GM21360 (cell line): ENCODE measurements around the gene TRAPPC10.
A peak's percentile ranks its signal among the peaks of the same experiment; 100 is the strongest.

Experiments used
- ATAC-seq: cut with Tn5 transposase; IDR thresholded peaks from one replicate; pipeline ENCODE4 v1.9.1; 2021; ENCODE audit warnings: mild to moderate bottlenecking, moderate library complexity; ENCODE audit not compliant: unreplicated experiment

TRAPPC10 gene, protein sequence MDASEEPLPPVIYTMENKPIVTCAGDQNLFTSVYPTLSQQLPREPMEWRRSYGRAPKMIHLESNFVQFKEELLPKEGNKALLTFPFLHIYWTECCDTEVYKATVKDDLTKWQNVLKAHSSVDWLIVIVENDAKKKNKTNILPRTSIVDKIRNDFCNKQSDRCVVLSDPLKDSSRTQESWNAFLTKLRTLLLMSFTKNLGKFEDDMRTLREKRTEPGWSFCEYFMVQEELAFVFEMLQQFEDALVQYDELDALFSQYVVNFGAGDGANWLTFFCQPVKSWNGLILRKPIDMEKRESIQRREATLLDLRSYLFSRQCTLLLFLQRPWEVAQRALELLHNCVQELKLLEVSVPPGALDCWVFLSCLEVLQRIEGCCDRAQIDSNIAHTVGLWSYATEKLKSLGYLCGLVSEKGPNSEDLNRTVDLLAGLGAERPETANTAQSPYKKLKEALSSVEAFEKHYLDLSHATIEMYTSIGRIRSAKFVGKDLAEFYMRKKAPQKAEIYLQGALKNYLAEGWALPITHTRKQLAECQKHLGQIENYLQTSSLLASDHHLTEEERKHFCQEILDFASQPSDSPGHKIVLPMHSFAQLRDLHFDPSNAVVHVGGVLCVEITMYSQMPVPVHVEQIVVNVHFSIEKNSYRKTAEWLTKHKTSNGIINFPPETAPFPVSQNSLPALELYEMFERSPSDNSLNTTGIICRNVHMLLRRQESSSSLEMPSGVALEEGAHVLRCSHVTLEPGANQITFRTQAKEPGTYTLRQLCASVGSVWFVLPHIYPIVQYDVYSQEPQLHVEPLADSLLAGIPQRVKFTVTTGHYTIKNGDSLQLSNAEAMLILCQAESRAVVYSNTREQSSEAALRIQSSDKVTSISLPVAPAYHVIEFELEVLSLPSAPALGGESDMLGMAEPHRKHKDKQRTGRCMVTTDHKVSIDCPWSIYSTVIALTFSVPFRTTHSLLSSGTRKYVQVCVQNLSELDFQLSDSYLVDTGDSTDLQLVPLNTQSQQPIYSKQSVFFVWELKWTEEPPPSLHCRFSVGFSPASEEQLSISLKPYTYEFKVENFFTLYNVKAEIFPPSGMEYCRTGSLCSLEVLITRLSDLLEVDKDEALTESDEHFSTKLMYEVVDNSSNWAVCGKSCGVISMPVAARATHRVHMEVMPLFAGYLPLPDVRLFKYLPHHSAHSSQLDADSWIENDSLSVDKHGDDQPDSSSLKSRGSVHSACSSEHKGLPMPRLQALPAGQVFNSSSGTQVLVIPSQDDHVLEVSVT

DNA sequence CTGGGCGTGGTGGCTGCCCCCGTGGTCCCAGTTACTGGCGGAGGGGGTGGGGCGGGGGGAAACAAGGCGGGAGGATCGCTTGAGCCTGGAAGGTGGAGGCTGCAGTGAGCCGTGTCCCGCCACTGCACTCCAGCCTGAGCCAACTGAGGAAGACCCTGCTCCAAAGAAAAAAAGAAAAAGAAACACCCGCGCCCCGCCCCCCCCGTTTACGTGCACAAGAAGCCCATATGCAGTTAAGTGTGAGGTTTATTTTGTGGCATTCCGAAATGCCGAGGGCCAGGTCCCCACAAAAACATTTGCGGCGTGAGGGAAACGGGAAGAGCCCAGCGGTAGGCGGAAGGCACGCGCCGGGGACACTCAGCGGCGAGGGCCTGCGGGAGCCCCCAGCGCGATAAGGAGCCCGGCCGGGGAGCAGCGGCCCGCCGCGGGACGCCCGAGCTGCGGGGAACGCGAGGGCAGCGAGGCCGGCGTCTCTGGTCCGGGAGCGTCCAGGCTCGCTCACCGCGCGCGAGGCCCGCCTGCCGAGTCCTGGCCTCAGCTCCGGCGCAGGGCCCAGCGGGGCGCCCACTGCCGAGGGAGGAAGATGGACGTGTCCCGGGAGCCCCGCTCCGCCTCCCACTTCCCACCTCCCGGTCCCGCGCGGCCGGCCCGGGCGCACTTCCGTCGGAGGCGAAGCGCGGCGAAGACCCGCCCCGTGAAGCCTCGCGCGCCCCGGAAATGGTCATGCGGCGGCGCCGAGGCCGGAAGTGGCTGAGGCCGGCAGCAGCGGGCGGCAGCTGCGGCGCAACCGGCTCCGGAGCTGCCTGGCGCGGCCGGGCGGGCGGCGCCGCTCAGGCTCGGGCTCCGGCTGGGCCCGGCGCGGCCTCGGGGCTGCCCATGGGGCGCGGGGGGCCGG lies at the start of gene TRAPPC10:
Gene TRAPPC10, plus strand, starts transcription at position 731 of the 895 bp plus-strand sequence. CDS start 185 bp downstream, outside the sequence.
- ATAC-seq = peak; percentile 67

DNA sequence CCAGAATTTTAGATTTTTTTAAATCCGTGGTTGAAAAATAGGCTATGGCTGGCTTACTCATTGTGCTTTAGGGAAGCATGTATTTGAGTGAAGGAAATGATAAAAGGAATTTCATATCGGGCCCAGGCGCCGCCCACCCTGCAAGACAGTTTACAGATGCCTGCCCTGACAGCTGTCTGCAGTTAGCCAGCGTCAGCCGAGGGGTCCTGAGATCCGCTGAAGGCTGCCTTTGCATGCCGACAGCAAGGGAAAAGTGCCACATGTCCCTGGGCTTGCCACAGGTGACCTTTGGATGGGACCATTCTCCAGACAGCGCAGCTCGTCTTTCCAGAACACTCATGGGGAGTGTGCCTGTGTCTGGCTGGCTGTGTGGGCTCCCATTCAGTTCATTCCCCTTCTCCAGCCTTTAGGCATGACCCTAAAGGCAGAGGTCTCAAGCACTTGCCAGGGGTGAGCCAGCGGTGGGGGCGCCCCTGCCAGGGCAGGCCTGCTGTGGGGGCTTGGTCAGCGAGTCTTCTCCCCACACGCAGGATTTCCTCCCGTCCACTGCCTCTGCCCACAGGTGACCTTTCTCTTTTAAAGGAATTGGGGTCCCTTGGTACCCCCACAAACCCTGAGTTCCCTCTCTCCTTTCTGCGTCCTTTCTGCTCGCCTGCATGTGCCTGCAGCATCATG lies 46.1 kb upstream of the TRAPPC10 start:
- no peak for ATAC-seq

DNA sequence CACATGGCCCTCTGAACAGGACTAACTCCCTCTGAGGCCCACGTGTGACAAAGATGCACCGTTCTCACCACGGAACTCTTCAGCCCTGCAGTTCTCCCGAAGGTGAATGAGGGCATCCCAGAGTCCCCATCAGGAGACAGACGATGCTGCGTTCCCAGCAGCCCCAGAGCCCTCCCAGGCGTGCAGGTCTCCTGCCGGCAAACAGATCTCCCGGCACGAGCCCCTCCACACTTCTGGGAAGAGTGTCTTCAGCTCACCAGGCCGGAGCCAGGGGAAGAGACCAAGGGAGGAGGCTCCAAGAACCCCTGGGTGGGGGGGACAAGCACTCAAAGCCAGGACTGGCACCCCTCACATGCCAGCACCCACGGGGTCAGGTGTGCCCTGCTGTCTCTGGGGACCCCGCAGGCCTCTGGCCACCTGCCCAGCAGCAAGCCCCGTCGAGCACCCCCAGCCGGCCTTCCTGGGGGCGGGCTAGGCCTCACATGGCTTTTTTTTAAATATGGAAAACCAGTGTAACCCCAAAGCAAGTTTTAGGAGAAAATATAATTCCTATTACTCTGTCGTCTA lies 45.1 kb upstream of the TRAPPC10 start:
- ATAC-seq = no peak

DNA sequence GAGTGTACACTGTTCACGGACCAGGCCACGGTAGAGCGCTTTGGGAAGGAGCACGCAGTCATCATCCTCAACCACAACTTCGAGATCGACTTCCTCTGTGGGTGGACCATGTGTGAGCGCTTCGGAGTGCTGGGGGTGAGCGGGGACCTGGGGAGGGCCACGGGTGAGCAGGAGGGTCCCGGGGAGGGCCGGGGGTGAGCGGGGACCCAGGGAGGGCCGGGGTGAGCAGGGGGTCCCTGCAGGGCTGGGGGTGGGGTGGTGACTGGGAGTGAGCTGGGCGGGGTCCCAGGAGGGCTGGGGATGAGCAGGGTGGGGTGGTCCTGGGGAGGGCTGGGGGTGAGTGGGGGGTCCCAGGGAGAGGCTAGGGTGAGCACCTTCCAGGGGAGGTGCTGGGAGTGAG lies 44.1 kb upstream of the TRAPPC10 start:
- no peak for ATAC-seq

DNA sequence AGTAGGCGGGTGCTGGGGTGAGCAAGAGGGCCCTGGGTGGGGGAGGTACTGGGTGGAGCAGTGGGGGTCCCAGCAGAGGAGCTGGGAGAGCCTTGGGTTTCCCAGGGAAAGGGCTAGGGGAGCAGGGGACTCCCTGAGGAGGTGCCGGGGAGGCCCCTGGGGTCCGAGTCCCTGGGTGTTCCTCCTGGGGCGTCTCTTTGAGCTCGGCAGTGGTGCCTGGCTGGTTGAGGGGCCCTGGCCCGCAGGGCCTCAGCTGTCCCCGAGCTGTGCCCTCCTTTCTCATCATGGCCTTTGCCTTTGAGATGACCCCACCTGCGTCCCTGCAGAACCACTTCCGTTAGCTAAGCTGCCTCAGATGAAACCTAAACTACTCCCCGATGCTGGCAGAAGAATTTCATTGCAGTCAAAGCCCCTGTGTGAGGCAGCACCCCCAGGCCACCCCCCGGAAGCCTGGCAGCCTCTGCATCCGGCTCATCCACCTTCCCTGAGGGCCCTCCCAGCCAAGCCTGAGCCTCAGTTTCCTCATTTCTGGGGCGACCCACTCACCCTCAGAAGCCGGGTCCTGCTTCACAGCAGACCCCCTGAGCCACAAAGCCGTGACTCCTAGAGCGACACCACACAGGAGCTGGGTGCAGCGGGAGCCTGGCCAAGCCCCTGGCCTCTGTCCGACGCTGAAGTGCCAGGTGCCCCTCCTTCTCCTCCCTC lies 43.5 kb upstream of the TRAPPC10 start:
- no peak for ATAC-seq

DNA sequence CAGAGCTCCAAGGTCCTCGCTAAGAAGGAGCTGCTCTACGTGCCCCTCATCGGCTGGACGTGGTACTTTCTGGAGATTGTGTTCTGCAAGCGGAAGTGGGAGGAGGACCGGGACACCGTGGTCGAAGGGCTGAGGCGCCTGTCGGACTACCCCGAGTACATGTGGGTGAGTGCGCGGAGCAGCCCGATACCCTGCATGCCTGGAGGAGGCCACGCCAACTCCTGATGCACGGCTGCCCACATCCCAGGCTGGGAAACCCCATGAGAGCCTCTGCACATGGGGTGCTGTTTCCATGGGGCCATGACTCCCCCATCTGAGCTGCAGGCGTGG lies 43.0 kb upstream of the TRAPPC10 start:
- ATAC-seq = no peak

DNA sequence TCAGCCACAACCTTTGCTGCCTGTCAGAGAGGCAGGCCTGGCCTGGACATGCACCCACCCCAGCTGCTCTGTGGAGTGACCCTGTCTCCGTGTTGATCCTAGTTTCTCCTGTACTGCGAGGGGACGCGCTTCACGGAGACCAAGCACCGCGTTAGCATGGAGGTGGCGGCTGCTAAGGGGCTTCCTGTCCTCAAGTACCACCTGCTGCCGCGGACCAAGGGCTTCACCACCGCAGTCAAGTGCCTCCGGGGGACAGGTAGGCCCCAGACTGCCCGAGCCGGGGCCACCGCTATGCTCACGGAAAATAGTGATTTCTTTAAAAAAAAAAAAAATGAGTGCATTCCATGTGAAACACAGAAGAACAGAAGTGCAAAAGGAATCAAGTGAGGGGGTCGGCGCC lies 41.6 kb upstream of the TRAPPC10 start:
- no peak for ATAC-seq

DNA sequence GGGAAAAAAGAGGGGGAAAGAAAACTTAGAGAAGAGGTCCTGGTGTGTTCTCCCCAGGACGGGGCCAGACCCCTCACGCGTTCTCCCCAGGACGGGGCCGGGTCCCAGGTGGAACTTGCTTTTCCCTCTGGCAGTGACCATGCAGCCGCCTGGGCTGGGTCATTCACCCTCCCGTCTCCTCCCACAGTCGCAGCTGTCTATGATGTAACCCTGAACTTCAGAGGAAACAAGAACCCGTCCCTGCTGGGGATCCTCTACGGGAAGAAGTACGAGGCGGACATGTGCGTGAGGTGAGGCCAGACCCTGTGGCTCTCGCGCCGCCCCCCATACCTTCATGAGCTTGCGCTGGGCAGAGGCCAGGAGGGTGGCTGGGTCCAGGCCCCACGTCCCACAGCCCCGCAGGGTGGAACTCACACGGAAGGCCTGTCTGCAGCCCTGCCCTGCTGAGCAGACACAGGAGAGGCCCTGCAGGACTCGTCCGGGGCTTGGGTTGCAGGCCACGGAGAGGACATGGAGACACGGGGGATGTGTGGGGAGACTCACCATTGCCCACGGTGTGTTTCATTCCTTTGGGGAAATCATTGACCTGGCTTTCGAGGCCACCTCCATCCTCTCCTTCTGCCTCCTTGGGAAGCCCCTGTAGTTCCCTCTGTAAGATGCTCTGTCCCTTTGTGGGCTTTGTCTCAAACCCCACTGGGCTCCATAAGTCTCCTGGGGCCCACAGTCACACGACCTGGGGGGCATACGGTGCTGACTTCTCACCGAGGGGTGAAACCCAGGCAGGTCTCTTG lies 40.7 kb upstream of the TRAPPC10 start:
- no peak for ATAC-seq

DNA sequence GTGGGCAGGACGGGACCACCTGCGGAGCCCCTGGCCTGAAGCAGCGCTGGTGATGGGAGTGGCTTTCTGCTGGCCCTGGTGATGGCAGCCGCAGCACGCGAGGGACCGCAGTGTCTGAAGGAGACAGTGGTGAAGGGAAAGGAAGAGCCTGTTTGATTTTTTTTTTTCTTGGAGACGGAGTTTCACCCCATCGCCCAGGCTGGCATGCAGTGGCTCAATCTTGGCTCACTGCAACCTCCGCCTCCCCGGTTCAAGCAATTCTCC lies 40.2 kb upstream of the TRAPPC10 start:
- ATAC-seq = no peak

DNA sequence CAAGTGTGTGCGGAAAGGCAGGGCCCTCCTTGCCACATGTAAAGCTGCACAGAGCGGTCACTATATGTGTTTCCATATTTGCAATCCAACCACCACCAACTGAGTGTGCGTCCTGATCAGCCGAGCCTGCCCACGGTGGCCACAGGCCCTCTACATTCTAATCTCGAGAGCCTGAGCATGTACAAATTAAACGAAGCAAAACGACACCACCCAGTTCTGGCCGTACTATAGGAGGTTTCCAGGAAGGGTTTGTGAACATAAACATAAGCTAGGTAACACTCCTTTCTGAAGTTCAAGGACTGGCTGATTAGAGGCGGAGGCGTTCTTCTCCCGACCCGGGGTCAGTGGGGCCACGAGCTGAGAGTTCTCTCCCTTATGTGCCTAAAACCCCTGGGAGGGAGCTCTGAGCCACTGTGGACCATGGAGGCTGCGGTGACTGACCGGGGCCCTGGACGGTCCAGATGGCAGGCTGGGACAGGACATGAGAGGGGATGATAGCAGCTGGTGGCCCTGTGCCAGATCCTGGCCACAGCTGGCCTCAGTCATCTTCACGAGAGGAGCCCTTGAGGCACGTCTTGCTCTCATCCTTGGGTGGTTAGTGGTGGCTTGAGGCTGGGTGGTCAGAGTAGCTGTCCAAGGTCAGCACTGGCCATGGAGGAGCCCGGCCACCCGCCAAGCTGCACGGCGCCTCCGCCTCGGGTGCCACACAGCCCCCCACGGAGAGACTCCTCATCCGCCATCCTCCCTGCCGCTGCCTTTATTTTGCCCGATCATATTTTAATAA lies 39.1 kb upstream of the TRAPPC10 start:
- ATAC-seq = no peak

DNA sequence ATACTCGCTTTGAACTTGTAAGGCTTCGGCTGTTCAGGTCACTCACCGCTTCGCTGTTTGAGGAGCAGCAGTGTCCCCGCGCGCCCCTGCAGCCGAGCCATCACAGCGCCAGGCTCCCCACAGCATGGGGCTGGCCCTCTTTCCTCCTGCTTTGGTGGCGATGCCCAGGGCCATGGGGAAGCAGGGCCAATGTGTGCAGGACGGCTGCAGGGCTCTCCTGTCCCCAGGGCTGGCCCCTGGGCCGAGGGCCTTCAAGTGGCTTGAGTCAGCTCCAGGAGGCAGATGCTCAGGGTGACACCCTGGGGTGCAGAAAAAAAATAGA lies 38.5 kb upstream of the TRAPPC10 start:
- ATAC-seq = no peak

DNA sequence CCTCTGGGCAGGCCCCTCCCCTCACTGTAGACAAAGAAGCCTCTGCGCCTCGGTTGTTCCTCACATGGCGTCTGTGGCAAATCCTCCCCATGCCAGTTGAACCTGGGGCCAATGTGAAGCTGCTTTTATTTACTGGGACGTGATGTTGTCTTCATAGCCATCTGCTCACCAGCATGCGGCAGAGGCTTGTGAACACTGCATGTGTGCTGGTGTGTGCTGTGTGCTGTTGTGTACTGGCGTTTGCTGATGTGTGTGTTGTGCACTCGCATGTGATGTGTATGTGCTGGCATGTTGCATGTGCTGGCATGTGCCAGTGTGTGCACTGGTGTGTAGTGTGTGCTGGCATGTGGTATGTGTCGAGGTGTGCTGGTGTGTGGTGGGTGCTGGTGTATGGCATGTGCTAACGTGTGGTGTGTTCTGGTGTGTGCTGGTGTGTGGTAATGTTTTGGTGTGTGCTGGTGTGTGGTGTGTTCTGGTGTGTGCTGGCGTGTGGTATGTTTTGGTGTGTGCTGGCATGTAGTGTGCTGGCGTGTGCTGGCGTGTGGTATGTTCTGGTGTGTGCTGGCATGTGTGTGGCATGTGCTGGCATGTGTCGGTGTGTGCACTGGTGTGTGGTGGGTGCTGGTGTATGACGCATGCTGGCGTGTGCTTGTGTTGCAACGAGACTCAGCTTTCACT lies 37.2 kb upstream of the TRAPPC10 start:
- no peak for ATAC-seq

DNA sequence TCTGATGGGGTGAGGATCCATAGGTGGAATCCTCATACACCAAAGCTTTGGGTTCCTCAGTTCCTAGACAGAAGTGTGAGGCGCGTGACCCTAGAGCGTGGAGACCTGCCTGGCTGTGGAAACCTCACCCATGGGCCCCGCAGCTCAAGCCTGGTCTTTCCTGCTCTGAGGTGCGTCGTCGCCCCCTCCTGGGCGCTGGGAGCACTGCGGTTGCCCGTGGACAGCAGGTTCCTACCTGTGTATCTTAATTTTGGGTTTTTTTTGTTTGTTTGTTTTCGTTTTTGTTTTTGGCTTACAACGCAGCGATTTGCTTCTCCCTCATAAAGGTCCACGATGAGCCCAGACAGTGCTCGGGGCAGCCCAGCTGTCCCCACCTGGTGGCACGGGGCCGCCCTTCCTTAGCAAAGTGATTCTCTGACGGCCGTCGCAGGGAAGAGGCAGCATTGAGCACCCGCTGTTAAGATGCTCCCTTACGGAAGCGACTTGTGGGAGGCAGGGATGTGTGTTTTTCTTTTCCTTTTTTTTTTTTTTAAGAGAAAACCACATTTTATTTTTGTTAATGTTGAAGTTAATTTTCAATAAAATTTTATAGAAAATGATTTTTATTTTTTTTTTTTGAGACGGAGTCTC lies 36.5 kb upstream of the TRAPPC10 start:
- ATAC-seq = no peak

DNA sequence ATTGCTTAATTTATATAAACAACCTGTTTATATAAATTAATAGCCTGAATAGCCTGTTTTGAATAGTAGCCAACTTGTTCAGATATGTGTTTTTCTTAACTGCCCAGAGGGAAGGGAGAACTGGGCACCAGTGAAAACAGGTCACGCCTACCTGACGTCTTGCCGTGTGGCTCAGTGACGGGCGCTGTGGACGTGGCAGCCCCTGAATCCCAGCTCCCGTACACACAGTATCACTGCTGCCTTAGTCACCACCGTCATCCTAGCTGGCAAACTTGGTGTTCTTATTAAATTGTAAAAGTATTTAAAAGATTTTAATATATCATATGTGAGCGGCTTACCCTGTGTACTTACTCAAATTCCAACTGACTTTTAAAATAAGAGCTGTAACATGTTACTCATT lies 35.4 kb upstream of the TRAPPC10 start:
- ATAC-seq = no peak

DNA sequence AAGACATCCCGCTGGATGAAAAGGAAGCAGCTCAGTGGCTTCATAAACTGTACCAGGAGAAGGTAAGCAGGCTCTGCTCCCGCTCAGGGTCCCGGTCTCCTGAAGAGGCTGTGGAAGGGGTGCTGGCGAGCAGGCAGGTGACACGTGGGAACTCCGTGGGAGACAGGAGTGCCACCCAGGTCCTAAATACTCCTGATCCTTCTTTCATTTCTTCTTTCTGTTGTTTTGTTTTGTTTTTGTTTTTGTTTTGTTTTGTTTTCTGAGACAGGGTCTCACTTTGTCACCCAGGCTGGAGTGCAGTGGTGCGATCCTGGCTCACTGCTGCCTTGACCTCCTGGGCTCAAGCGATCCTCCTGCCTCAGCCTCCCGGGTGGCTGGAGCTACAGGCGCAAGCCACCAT lies 34.0 kb upstream of the TRAPPC10 start:
- ATAC-seq = no peak

DNA sequence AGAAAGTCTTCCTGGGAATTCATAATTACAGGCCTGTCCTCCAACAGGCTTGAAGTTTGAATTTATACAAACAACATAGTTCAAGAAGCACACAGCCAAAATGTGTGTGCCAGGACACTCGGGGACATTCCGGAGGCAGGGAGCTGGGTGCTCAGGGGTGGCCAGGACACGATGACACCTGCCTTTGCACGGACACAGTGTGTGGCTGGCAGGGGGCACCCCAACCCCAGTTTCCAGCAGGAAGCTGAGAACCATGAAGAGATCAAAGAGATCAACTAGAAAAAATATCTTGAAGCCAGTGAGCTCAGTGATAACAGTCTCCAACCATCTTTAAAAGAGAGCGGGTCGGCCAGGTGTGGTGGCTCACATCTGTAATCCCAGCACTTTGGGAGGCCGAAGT lies 32.5 kb upstream of the TRAPPC10 start:
- ATAC-seq = no peak
